ENCODE data around the gene DHCR7. TPM values are rescaled to one million over a fixed set of nuclear protein-coding genes. Genes with fewer than 3 reads are reported as not detected.

Gene DHCR7
- total RNA-seq, 1 donor = 16.7 TPM

DNA sequence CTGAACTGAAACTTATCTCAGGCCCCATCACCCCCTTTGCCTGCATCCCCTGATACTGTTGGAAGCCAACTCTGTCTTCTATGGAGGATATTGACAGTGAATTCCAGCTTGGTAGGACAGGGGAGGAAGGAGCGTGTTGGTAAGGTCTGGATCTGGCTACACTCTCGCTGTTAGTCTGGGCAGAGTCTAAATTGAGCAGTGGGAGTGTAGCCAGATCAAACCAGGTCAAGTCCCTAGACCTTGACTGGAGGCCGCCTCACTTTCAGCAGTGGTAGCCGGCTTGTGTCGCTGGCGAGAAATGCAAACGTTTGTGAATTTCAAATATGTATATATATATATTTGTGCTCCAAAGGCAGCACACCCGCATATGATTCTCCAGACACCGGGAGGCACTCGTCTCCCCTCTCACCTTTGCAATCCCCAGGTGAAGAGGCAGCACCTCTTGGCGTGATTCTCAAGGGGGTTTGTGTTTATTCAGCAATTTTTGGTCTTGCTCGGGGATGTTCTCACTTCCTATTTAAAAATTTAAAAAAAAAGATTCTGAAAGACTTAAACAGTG is 26.7 kb downstream of the DHCR7 start:
- H3K4me3 ChIP-seq (ENCODE audit: low read depth, low read length) = no peak overlapping the region
- no peak for TF ChIP-seq CTCF (IDR thresholded peaks at IDR 0.05; ENCODE audit: insufficient read depth, low read length)
- DNase-seq (ENCODE audit: low read depth) = no peak

DNA sequence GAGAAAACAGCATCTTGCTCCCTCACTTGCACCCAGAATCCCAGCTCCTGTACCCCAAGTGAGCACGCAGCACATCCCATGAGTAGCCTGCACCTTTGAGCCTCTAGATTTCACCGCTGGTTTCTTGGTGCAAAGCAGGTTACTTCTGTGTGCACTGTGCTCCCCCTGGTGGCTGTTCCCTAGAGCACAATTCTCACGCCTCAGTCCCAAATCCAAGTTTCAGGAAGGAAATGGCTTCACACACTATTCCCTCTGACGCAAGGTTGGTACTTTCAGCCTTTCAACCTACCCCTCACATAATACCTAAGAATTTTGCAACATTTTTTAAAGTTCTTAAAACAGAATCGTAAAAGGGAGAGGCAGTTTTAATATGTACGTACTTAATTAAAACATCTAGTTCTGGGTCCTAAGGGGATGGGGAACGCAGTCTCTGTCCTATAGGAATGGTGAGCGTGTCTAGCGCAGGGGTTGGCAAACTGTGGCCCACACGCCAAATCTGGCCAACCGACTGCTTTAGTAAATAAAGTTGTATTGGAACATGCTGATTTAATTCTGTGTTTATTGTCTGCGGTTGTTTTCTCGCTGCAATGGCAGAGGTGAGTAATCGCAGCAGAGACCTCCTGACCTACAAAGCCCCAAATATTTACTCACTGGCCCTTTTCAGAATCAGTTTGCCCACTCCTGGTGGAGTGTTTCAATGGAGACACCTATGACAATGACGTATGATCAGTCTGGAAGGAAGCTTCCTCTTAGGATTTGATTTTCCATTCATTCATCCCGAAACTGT is 27.5 kb downstream of the DHCR7 start:
- DNase-seq (ENCODE audit: low read depth) = peak; percentile 63
- TF ChIP-seq CTCF (IDR thresholded peaks at IDR 0.05; ENCODE audit: insufficient read depth, low read length) = peak; percentile 69
- H3K4me3 ChIP-seq (ENCODE audit: low read depth, low read length) = no peak overlapping the region

GRCh38 chr11:71418643-71419042 is 29.6 kb downstream of the DHCR7 start:
- no peak overlapping the region for H3K4me3 ChIP-seq (ENCODE audit: low read depth, low read length)
- TF ChIP-seq CTCF (IDR thresholded peaks at IDR 0.05; ENCODE audit: insufficient read depth, low read length) = no peak
- DNase-seq (ENCODE audit: low read depth) = no peak

GRCh38 chr11:71414645-71415044 is 33.5 kb downstream of the DHCR7 start:
- no peak overlapping the region for H3K4me3 ChIP-seq (ENCODE audit: low read depth, low read length)

DNA sequence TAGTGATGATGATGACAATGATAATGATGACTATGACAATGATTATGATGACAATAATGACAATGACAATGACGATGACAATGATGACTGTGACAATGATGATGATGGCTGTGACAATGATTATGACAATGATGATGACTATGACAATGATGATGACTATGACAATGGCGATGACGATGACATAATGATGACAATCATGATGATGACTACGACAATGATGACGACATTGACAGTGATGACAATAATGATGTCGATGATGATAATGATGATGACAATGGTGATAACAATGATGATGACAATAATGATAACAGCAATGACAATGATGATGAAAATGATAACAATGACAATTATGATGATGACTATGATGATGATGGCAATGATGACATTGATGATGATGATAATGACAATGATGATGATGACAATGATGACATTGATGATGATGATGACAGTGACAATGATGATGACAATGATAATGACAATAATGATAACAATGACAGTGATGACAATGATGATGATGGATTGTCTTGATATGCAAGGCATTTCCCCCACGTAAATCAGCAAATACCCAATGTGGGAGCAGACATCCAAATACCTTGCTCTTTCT is 37.7 kb downstream of the DHCR7 start:
- DNase-seq (ENCODE audit: low read depth) = no peak
- no peak overlapping the region for H3K4me3 ChIP-seq (ENCODE audit: low read depth, low read length)
- no peak for TF ChIP-seq CTCF (IDR thresholded peaks at IDR 0.05; ENCODE audit: insufficient read depth, low read length)

More at GRCh38 chr11:71414645-71415044, 33.5 kb downstream of the DHCR7 start:
- no peak for DNase-seq (ENCODE audit: low read depth)
- TF ChIP-seq CTCF (IDR thresholded peaks at IDR 0.05; ENCODE audit: insufficient read depth, low read length) = no peak

DNA sequence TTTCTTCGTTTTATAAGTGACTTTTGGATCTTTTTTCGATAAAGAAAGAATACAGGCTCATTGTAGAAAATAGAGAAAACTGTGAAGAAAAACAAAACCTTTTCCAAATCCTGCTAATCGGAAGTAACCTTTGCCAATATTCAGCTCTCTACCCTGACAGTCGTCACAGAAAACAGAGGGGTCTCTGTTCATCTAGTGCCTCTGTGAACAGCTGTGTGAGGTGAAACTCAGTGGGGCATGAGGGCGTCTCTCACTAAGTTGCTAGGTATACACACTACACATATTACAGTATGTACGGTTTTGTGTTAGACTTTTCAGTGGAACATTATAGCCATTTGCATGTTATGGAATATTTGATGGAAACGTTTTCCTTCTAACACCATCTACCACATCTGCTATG is 39.4 kb downstream of the DHCR7 start:
- no peak overlapping the region for H3K4me3 ChIP-seq (ENCODE audit: low read depth, low read length)
- no peak for DNase-seq (ENCODE audit: low read depth)
- TF ChIP-seq CTCF (IDR thresholded peaks at IDR 0.05; ENCODE audit: insufficient read depth, low read length) = no peak

Measured in fibroblast of the aortic adventitia (primary cell).